ENCODE results near the gene L1CAM.

L1CAM gene

DNA sequence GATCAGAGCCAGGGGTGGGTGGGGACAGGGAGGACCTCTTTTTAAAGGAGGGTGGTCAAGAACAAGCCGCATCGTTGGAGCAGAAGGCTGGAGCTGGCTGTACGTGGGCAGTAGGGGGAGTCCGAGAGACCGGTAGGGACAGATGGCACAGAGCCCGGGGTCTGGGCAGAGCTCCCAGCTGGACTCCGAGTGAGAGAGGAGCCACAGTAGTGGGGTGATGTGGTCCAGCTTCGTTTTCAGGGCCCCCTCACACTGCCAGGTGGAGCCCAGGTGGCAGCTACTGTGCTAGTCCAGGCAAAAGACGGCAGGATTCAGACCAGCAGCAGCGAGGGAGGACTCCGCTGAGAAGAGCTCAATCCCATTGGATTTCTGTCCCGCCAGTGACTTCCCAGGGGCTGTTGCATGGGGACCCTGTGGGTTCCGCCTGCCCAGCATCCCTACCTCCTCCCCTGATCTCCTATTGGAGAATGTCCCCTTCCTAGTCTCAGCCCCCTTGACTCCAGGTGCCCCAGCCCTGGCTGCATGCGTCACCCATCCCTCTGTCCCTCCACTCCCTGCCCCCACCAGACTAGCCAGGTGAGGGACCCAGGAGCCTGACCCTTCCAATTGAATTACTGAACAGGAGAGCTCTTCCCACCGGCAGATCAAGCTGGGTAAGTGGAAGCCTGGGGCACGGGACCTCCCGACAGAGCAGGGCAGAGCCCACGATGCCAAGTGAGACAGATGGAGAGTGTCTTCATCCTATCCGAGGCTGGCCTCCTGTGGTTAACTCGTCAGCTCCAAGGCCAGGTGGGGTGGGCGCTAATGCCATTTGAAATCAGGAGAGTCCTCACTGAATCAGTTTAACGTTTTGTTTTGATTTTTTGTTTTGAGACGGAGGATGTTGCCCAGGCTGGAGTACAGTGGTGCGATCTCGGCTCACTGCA is 37.2 kb upstream of the L1CAM start:
- DNase-seq (ENCODE audit: low read depth), result peak; percentile 70
- no peak overlapping the region for H3K4me3 ChIP-seq (replicated peaks; ENCODE audit: low read depth, low read length)
- TF ChIP-seq, protein P1, sequence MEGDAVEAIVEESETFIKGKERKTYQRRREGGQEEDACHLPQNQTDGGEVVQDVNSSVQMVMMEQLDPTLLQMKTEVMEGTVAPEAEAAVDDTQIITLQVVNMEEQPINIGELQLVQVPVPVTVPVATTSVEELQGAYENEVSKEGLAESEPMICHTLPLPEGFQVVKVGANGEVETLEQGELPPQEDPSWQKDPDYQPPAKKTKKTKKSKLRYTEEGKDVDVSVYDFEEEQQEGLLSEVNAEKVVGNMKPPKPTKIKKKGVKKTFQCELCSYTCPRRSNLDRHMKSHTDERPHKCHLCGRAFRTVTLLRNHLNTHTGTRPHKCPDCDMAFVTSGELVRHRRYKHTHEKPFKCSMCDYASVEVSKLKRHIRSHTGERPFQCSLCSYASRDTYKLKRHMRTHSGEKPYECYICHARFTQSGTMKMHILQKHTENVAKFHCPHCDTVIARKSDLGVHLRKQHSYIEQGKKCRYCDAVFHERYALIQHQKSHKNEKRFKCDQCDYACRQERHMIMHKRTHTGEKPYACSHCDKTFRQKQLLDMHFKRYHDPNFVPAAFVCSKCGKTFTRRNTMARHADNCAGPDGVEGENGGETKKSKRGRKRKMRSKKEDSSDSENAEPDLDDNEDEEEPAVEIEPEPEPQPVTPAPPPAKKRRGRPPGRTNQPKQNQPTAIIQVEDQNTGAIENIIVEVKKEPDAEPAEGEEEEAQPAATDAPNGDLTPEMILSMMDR (IDR thresholded peaks at IDR 0.05; ENCODE audit: low read length, missing control alignments), result peak; percentile 63

DNA sequence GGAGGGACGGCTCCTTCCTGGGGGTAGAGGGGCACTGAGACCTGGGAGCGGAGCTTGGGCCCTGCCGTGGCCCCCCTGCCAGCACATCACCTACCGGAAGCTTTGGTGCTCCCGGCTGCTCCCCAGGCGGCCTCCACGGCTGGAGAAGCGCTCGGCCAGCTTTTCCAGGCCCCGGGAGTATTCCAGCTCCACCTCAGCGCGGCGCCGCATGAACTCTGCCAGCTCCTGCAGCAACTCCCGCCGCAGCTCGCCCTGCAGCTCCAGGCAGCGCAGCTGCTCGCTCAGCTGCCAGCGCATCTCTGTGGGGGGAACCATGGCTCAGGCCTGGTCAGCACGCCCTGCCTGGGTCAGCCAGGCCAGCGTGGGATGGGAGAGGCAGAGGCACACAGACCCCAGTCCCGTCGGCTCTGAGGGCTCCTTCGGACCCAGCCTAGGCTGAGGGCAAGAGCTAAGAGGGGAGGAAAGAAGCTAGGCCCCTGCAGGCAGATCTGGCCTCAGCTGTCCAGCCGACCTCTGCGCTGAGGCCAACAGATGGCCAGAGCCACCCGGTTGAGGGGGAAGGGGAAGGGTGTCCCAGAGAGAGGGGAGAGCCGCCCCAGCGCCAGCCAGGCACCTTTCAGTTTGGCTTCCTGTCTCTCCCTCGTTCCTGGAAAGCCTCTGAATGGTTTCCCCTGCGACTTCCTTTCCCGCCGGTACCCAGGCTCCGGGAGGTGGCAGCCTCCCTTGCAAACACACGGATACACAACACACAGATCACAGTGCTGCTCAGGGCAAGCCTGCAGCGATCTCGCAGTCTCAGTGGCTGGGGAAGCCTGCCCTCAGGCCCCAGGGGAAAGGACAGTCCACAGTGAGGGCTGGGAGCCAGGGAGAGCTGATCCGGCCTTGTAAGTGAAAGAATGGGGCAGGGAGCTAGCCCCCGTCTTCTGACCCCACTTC is 35.8 kb upstream of the L1CAM start:
- H3K4me3 ChIP-seq (replicated peaks; ENCODE audit: low read depth, low read length), result no peak overlapping the region
- TF ChIP-seq, protein P1 (IDR thresholded peaks at IDR 0.05; ENCODE audit: low read length, missing control alignments), result no peak

DNA sequence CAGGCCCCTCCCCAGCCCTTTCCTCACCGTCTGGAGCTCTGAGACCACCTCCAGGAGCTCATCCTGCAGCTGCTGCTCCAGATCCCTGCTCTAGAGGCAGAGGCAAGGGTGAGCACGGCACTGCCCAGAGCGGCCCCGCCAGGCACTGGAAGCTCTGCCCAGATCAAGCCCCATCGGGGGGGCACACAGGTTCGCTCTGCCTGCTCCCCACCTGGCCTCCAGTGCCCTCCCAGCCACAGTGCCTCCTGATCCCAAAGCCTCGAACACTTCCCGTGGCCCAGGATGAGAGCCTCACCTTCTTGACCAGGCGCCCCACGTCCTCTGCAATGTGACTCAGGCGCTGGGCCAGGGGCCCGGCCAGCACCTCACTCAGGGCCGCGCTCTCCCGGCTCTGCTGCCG is 35.1 kb upstream of the L1CAM start:
- no peak overlapping the region for H3K4me3 ChIP-seq (replicated peaks; ENCODE audit: low read depth, low read length)
- TF ChIP-seq, protein P1 (IDR thresholded peaks at IDR 0.05; ENCODE audit: low read length, missing control alignments), result no peak
- no peak for DNase-seq (ENCODE audit: low read depth)

More for the DNA sequence above, 35.8 kb upstream of the L1CAM start:
- DNase-seq (ENCODE audit: low read depth), result no peak

DNA sequence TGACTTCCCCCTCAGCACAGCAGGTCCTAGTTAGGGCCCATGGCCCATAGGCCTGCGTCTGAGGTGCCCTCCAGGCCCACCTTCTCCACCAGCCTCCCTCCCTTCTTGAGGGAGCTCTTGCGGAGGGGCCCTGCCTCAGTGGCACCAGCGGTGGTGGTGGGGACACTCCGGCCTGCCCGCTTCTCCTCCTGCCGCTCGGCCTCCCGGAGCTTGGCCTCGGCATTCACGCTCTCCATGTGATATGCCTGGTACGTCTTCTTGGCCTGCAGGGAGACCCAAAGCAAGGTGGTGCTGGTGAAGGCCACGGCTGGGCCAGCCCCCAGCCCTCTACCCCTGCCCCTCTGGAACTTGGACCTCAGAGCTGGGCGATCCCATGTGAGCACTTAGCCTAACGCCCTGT is 34.6 kb upstream of the L1CAM start:
- no peak for DNase-seq (ENCODE audit: low read depth)
- H3K4me3 ChIP-seq (replicated peaks; ENCODE audit: low read depth, low read length), result no peak overlapping the region

DNA sequence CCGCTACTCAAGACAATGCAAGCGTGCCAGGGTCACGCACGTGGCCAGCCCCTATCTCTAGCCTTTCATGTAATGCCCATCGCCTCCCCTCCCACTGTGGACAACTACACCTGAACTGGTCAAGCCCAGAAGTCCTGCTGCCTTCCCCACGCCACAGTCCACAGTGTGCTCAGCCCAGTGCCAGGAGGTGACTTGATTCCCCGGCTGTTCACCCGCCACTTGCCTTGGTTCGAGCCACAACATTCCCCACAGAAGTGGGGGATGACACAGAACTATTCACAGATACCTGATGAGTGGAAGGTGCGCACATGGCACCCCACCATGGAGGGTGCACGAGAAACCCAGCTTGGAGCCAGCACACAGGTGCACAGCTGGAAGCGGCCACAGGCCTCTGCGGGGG is 33.3 kb upstream of the L1CAM start:
- no peak for DNase-seq (ENCODE audit: low read depth)
- H3K4me3 ChIP-seq (replicated peaks; ENCODE audit: low read depth, low read length), result no peak overlapping the region
- TF ChIP-seq, protein P1 (IDR thresholded peaks at IDR 0.05; ENCODE audit: low read length, missing control alignments), result no peak

More for the DNA sequence above, 34.6 kb upstream of the L1CAM start:
- TF ChIP-seq, protein P1 (IDR thresholded peaks at IDR 0.05; ENCODE audit: low read length, missing control alignments), result no peak

DNA sequence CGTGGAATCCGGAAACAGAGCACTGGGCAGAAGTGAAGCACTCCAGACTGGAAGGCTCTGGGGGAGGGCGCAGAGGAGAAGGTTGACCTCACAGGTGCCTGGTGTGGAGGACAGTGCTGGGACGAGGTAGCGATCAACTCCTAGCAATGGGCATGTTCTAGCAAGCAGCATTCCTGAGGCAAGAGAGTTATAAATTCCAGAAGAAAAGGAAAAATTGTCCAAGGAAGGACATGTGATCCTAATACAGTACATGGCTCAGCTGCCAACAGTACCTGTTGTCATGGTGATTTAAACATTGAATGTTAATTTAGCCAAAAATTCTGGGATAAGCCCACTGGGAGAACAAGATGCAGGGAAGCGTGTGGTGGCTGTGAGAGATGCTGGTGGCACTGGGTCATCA is 31.9 kb upstream of the L1CAM start:
- TF ChIP-seq, protein P1 (IDR thresholded peaks at IDR 0.05; ENCODE audit: low read length, missing control alignments), result no peak
- no peak overlapping the region for H3K4me3 ChIP-seq (replicated peaks; ENCODE audit: low read depth, low read length)
- no peak for DNase-seq (ENCODE audit: low read depth)
